KBM-7 (cell line): ENCODE data around the gene IBTK.
"Not testable (repeated sequence)": the region's sequence is repeated elsewhere in the genome, so short reads cannot be mapped to it uniquely, and the experiment has no call there.

Source experiments
- DNase-seq: peaks from one replicate; pipeline ENCODE4 v3.0.0-alpha.2; 2015
- in situ Hi-C: fragments of 300-500 bp; cut with MboI; formaldehyde crosslinking; loops from 2 replicates; pipeline ENCODE4 v1.14.3; 2020; ENCODE audit warnings: low sequenced_read_pairs, low pct_unique_long_range_greater_than_20kb, mixed read lengths

IBTK gene

DNA sequence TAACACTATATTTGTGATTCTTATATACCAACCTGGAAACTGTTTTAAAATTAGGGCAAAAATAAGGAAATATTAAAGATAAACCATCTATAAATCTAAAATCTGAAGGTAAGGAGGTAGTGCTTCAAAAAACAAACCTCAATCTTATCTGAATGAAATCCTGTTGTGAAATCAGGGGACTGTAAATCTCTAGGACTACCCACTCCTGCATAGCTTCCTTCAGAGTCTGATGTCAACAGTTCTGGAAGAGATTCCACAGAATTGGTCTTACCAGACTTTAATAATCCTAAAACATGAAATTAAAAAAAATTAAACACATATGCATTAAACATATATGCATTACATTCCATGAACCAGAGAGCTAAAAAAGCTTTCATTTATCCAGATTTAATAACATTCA is 51.4 kb downstream of the IBTK start:
- in situ Hi-C loops = no loop called here
- DNase-seq = no peak

- in situ Hi-C loops = no loop called here
- no peak for DNase-seq
Measured at GRCh38 chr6:82195619-82196018, 51.9 kb downstream of the IBTK start.

DNA sequence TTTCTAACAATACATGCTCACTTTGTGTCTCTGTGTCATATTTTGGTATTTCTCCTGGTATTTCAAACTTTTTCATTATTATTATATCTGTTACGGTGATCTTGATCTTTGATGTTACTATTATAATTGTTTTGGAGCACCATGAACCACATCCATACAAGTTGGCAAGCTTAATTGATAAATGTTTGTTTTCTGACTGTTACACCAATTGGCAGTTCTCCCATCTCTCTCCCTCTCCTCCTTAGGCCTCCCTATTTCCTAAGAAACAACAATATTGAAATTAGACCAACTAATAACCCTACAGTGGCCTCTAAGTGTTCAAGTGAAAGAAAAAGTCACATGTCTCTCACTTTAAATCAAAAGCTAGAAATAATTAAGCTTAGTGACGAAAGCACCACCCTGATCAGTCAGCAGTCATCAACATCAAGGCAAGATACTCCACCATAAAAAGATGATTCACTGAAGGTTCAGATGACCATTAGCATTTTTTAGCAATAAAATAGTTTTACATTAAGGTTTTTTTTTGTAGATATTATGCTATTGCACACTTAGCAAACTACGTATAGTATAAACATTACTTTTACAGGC is 61.5 kb downstream of the IBTK start:
- no peak for DNase-seq
- in situ Hi-C loops = no loop called here

DNA sequence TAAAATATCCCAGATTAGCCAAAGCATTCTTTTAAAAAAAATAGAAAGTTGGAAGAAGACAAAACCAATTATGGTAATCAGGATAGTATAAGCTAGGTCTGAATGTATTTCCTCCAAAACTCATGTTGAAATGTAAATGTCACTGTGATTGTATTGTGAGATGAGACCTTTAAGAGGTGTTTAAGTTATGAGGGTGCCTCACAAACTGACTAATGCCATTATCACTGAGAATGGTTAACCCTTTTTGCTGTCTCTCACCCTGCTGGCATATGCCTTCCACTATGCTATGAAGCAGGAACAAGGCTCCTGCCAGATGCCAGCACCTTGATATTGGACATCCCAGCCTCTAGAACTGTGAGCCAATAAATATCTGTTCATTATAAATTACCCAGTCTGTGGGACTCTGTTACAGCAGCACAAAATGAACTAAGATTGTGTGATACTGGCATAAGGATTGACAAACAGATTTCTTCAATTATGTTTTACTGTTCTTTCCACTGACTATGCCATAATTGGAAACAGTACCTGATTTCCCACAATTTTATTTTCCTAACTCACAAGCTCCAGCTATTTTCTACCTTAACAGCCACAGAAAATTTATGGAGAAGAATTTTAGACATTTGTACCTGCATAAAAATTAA is 63.8 kb downstream of the IBTK start:
- DNase-seq = no peak
- in situ Hi-C loops = no loop called here

DNA sequence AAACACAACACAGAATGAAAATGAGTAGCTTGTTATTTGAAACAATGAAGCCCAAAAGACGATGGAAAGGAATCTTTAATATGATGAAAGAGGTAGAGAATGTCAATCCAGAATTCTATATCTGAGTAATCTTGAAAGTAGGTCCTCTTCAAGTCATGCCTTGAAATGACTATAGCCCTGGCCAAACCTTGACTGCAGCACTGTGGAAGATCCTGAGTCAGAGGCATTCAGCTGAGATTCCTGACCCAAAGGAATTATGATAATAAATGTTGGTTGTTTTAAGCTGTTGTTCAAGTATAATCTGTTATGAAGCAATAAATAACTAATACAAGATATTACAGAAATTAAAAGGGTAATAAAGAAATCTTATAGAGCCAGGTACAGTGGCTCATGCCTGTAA is 64.8 kb downstream of the IBTK start:
- in situ Hi-C loops = no loop called here
- no peak for DNase-seq

DNA sequence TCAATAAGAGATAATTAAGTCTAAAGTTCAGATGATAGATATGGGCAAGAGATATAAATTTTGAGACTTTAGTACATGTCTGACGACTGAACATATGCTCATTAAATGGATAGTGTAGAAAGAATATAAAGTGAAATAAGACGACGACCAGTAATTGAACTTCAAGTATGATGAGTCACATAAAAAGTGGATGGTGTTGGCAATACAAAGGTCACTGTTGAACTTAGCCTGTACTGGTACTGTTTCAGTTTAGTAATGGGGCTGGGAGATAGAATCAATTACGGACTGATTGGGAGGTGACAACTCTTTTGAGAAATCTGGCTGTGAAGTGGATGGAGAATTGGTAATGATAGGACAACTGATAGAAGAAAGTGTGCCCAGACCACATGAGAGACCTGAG is 68.1 kb downstream of the IBTK start:
- DNase-seq = no peak
- in situ Hi-C loops = no loop called here

GRCh38 chr6:82178759-82179112 is 68.8 kb downstream of the IBTK start:
- in situ Hi-C loops = no loop called here
- no peak for DNase-seq

- in situ Hi-C loops = no loop called here
- DNase-seq = peak; percentile 17
Measured at GRCh38 chr6:82178077-82178758, 69.3 kb downstream of the IBTK start.

DNA sequence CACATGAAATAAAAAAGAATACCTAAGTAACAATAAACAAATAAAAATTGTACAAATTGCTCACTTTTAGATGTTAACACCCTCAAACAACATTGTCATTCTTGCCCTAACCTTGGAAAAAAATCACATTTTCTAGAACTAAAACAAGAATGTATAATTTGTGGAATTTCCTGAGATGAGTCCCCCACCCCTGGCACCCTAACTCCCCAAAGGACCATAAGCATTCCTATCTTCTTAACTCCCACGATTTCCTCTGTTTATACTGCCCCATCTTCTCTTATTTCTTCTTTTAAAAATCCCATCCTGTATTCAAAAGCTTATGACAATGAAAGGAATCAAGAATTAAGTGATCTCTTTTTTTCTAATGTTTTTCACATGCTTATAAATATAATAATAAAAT is 70.9 kb downstream of the IBTK start:
- in situ Hi-C loops = no loop called here
- DNase-seq = no peak

GRCh38 chr6:82172594-82172993 is 75.0 kb downstream of the IBTK start:
- DNase-seq = no peak
- in situ Hi-C loops = no loop called here

- in situ Hi-C loops = no loop called here
- DNase-seq = no peak
Measured at GRCh38 chr6:82169138-82169876, 78.2 kb downstream of the IBTK start.

DNA sequence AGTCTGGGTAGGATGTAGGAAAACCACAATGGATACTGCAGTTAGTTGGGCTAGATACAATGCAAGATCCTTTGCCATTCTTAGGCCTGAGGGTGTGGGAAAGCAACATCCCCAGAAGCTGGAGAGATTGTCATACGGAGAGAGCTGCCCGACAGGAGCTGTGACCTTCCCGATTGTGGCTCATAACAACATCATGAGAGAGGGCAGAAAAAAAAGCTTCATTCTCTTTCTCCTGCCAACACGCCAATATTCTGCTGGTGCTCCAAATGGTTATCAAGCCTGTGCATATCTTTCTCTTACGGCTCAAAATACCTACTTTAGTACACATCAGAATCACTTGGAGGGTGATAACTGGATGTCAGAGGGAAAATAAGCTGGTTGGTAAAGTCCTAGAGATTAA is 81.1 kb downstream of the IBTK start:
- no peak for DNase-seq
- in situ Hi-C loops = no loop called here

DNA sequence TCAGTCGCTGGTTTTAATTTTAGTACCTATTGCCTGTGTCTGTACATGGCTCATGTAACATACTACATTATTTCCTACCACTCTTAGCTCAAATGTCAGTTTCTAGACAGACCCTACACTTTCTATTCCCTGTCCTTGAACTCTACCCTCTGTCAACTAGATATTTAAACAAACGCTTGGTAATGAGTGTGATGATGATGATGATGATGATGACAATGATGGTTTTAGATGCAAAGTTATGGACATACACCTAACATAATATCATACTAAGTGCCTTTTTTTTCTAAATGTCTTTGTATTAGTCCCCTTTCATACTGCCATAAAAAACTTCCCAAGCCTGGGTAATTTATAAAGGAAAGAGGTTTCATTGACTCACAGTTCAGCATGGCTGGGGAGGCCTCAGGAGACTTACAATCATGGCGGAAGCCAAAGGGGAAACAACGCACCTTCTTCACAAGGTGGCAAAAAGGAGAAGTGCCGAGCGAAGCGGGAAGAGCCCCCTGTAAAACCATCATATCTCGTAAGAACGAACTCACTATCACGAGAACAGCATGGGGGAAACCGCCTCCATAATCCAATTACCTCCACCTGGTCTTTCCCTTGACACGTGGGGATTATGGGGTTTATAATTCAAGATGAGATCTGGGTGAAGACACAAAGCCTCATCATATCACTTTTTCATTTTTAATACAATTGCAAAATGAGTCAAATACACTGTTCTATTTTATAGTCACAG is 87.1 kb downstream of the IBTK start:
- in situ Hi-C loops = no loop called here
- DNase-seq = no peak

DNA sequence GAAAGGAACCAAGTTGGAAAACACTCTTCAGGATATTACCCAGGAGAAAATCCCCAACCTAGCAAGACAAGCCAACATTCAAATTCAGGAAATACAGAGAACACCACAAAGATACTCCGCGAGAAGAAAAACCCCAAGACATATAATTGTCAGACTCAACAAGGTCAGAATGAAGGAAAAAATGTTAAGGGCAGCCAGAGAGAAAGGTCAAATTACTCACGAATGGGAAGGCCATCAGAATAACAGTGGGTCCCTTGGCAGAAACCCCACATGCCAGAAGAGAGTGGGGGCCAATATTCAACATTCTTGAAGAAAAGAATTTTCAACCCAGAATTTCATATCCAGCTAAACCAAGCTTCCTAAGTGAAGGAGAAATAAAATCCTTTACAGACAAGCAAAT is 94.8 kb downstream of the IBTK start:
- in situ Hi-C loops, DNase-seq: not testable (repeated sequence)

GRCh38 chr6:82151147-82151546 is 96.4 kb downstream of the IBTK start:
- in situ Hi-C loops, DNase-seq: not testable (repeated sequence)

GRCh38 chr6:82145926-82146452 is 101.6 kb downstream of the IBTK start:
- no peak for DNase-seq
- in situ Hi-C loops = no loop called here

GRCh38 chr6:82144852-82145340 is 102.6 kb downstream of the IBTK start:
- DNase-seq = no peak
- in situ Hi-C loops = no loop called here

GRCh38 chr6:82144007-82144851 is 103.3 kb downstream of the IBTK start:
- in situ Hi-C loops = no loop called here
- DNase-seq = no peak
